Endodermal cell (in vitro differentiated cells): ENCODE results near the gene ACTN1. TPM values are rescaled to one million over a fixed set of nuclear protein-coding genes. Genes with fewer than 3 reads are reported as not detected.

Experiments used
- DNase-seq: peaks from one replicate; pipeline ENCODE4 v3.0.0-alpha.2; 2017
- H3K27ac ChIP-seq: 2 replicates; pipeline ENCODE4 v1.5.1; 2013; ENCODE audit warnings: mild to moderate bottlenecking, low read depth, low read length, moderate library complexity
- H3K27me3 ChIP-seq: 2 replicates; pipeline ENCODE4 v1.6.1; 2013; ENCODE audit warnings: mild to moderate bottlenecking, low read length, moderate library complexity; ENCODE audit not compliant: insufficient read depth, control insufficient read depth, poor library complexity, severe bottlenecking
- H3K36me3 ChIP-seq: 2 replicates; pipeline ENCODE4 v1.7.0; 2013; ENCODE audit warnings: mild to moderate bottlenecking, low read length, moderate library complexity; ENCODE audit not compliant: control insufficient read depth, insufficient read depth
- H3K4me1 ChIP-seq: one replicate; pipeline ENCODE4 v1.7.0; 2013; ENCODE audit warnings: low read length; ENCODE audit not compliant: control insufficient read depth, insufficient read depth
- H3K4me3 ChIP-seq: 2 replicates; pipeline ENCODE4 v1.5.1; 2013; ENCODE audit warnings: mild to moderate bottlenecking, low read length, moderate library complexity
- H3K9ac ChIP-seq: 2 replicates; pipeline ENCODE4 v1.6.1; 2013; ENCODE audit warnings: mild to moderate bottlenecking, low read length, moderate library complexity; ENCODE audit not compliant: poor library complexity, severe bottlenecking; ENCODE audit errors: extremely low read depth
- H3K9me3 ChIP-seq: 2 replicates; pipeline ENCODE4 v1.6.1; 2013; ENCODE audit warnings: mild to moderate bottlenecking, low read length, moderate library complexity; ENCODE audit not compliant: control insufficient read depth
- H3K27ac Mint-ChIP-seq: 2 replicates; pipeline ENCODE4 v1.8.0; 2020; ENCODE audit warnings: mixed read lengths
- H3K27me3 Mint-ChIP-seq: 2 replicates; pipeline ENCODE4 v1.8.0; 2021; ENCODE audit warnings: mild to moderate bottlenecking, mixed read lengths; ENCODE audit not compliant: insufficient read depth
- H3K36me3 Mint-ChIP-seq: 2 replicates; pipeline ENCODE4 v1.8.0; 2020; ENCODE audit warnings: low read depth, mixed read lengths
- H3K4me1 Mint-ChIP-seq: 2 replicates; pipeline ENCODE4 v1.8.0; 2020; ENCODE audit warnings: mixed read lengths
- H3K4me3 Mint-ChIP-seq: 2 replicates; pipeline ENCODE4 v1.8.0; 2020; ENCODE audit warnings: mild to moderate bottlenecking, moderate library complexity, mixed read lengths
- H3K9me3 Mint-ChIP-seq: 2 replicates; pipeline ENCODE4 v1.8.0; 2020; ENCODE audit warnings: mild to moderate bottlenecking, mixed read lengths
- WGBS, 2 experiments: methylation state at CpG; one replicate each; pipeline versions ENCODE4 v1.1.5 to v1.1.7; 2013; ENCODE audit warnings: missing lambda C conversion rate in 2 of 2, mixed read lengths in 1 of 2; ENCODE audit not compliant: insufficient coverage in 1 of 2, insufficient read length in 1 of 2; 5-methylcytosine and 5-hydroxymethylcytosine counted together
- total RNA-seq, 2 donors: library from RNA; stranded (reverse); fragmentation: NEBNext Ultra II Directional in 1 of 2; extraction: Animal tissue kit (Norgen Biotek cat#: 25700) in 1 of 2; gene quantifications; 2 replicates in 1 of 2; 3 replicates in 1 of 2; pipeline ENCODE4 v1.2.1, GENCODE V29; 2021
- TF ChIP-seq, protein P1 (sequence below): fragments of 200-600 bp; sonication (generic); conservative IDR thresholded peaks from 2 replicates; pipeline ENCODE4 v1.5.0; 2021; ENCODE audit warnings: antibody characterized with exemption, mild to moderate bottlenecking

Gene ACTN1
- total RNA-seq, 2 donors from 2014 or later: 190 to 275 TPM

DNA sequence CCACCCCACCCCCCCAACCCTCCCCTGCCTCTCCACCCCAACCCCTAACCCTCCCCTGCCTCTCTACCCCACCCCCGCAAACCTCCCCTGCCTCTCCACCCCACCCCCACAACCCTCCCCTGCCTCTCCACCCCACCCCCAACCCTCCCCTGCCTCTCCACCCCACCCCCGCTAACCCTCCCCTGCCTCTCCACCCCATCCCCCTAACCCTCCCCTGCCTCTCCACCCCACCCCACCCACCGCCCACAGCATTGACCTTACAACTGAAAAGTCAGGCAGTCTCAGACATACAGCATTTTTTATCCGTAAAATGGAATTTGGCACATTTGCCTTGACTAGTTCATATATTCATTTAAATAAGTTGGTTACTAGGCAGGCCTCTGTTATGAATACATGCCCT, 38.6 kb upstream of the ACTN1 start:
- no peaks in the 10 kb centered on the region for H3K9me3 ChIP-seq
- Mint-ChIP-seq H3K9me3 (no peaks in the 10 kb centered on the region), H3K4me3 (no peak overlapping the region), H3K36me3 (no peaks in the 10 kb centered on the region), H3K27ac (no peak overlapping the region), H3K4me1 (peaks cover 20% of the 10 kb centered on the region), H3K27me3 (no peaks in the 10 kb centered on the region)
- H3K4me1 ChIP-seq: peaks cover 10% of the 10 kb centered on the region
- H3K36me3 ChIP-seq: no peaks in the 10 kb centered on the region
- DNase-seq: no peak
- H3K27me3 ChIP-seq: no peaks in the 10 kb centered on the region
- 80 to 100% methylated on average over 1 of the region's 4 CpGs for WGBS, 2 experiments
- no peak overlapping the region for H3K4me3 ChIP-seq
- H3K27ac ChIP-seq: no peak overlapping the region
- H3K9ac ChIP-seq: no peak overlapping the region
- TF ChIP-seq, protein P1, sequence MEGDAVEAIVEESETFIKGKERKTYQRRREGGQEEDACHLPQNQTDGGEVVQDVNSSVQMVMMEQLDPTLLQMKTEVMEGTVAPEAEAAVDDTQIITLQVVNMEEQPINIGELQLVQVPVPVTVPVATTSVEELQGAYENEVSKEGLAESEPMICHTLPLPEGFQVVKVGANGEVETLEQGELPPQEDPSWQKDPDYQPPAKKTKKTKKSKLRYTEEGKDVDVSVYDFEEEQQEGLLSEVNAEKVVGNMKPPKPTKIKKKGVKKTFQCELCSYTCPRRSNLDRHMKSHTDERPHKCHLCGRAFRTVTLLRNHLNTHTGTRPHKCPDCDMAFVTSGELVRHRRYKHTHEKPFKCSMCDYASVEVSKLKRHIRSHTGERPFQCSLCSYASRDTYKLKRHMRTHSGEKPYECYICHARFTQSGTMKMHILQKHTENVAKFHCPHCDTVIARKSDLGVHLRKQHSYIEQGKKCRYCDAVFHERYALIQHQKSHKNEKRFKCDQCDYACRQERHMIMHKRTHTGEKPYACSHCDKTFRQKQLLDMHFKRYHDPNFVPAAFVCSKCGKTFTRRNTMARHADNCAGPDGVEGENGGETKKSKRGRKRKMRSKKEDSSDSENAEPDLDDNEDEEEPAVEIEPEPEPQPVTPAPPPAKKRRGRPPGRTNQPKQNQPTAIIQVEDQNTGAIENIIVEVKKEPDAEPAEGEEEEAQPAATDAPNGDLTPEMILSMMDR: no peak

GRCh38 chr14:69014829-69015259, 35.7 kb upstream of the ACTN1 start:
- 89 to 93% methylated on average over 5 to 6 of the region's 6 CpGs for WGBS, 2 experiments
- Mint-ChIP-seq H3K4me3 (no peak overlapping the region), H3K4me1 (peaks cover 20% of the 10 kb centered on the region), H3K27ac (no peak overlapping the region), H3K9me3 (no peaks in the 10 kb centered on the region), H3K36me3 (no peaks in the 10 kb centered on the region), H3K27me3 (no peaks in the 10 kb centered on the region)
- H3K4me1 ChIP-seq: peaks cover 10% of the 10 kb centered on the region
- no peaks in the 10 kb centered on the region for H3K27me3 ChIP-seq
- no peaks in the 10 kb centered on the region for H3K9me3 ChIP-seq
- H3K27ac ChIP-seq: no peak overlapping the region
- H3K36me3 ChIP-seq: no peaks in the 10 kb centered on the region
- no peak for DNase-seq
- no peak overlapping the region for H3K9ac ChIP-seq
- TF ChIP-seq, protein P1: no peak
- H3K4me3 ChIP-seq: no peak overlapping the region

DNA sequence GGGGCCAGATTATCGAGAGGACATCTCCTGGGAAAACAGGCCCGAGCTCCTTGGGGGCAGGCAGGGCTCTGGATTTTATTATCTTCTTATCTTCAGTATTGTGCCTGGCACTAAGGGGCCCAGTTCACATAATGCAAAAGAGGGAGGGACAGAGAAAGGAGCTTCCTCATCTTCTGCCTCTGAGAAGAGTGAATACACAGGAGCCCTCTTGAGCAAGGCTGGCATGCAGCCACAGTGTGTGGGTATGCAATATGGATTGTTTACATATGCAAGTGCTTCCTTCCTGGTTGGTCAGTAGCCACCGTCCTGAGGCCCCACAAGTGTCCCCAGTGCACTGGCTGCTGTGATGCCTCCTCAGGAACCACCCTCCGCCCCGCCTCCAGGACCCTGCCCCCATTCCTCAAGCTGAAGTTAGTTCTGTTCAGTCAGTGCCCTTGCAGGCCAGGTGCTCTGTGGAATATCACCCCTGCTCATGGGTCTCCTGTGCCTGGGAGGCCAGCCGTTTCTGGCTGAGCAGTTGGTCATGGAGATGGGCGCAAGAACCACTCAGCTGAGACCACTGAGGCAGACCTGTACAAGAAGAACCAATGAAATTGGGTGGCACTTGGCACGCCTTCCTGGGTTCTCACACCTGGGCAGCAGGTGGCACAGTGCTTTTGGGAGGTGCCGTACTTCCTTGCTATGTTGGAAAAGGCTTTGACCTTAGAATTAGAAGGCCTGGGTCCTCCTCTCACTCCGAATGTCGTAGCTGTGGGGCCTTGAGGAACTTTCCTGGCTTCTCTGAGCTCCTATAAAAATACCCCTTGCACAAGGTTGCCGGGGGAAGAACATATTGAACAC, 35.1 kb upstream of the ACTN1 start:
- H3K9me3 Mint-ChIP-seq: no peaks in the 10 kb centered on the region
- H3K4me3 ChIP-seq: no peak overlapping the region
- peaks cover 10% of the 10 kb centered on the region for H3K4me1 ChIP-seq
- no peaks in the 10 kb centered on the region for H3K27me3 ChIP-seq
- no peak overlapping the region for H3K9ac ChIP-seq
- TF ChIP-seq, protein P1: no peak
- H3K27ac ChIP-seq: no peak overlapping the region
- H3K9me3 ChIP-seq: no peaks in the 10 kb centered on the region
- H3K27me3 Mint-ChIP-seq: no peaks in the 10 kb centered on the region
- WGBS, 2 experiments: 78 to 89% methylated on average over 9 to 12 of the region's 12 CpGs
- H3K36me3 Mint-ChIP-seq: no peaks in the 10 kb centered on the region
- peak; percentile 91 for DNase-seq
- no peak overlapping the region for H3K4me3 Mint-ChIP-seq
- peak overlapping the region; percentile 59 for H3K27ac Mint-ChIP-seq
- H3K36me3 ChIP-seq: no peaks in the 10 kb centered on the region
- peaks cover 20% of the 10 kb centered on the region for H3K4me1 Mint-ChIP-seq
